Peyer's patch (tissue), 4 donors: Measurements from ENCODE around the gene KATNAL1.

ENCODE experiments used
- CTCF ChIP-seq, 6 experiments: fragments of 450-650 bp in 4 of 6; fragments of 200-600 bp in 2 of 6; sonication (generic) in 1 of 6; IDR thresholded peaks; one replicate each; pipeline ENCODE4 v1.5.1; 2017 to 2019; ENCODE audit warnings: antibody characterized with exemption in 6 of 6, mild to moderate bottlenecking in 3 of 6, moderate library complexity in 1 of 6
- POLR2A ChIP-seq, 2 donors: fragments of 450-650 bp; IDR thresholded peaks; one replicate each; pipeline ENCODE4 v1.5.1; 2017; ENCODE audit warnings: antibody characterized with exemption in 2 of 2, mild to moderate bottlenecking in 2 of 2, moderate library complexity in 2 of 2

GRCh38 chr13:30159446-30159839, 147.9 kb downstream of the KATNAL1 start:
- TF ChIP-seq CTCF (IDR thresholded peaks at IDR 0.05) = no peak
- TF ChIP-seq POLR2A (IDR thresholded peaks at IDR 0.05) = no peak
